GM23248 (cell line): Measurements from ENCODE around the gene SMYD4. TPM values are rescaled to one million over a fixed set of nuclear protein-coding genes. Genes with fewer than 3 reads are reported as not detected.

ENCODE experiments used
- DNase-seq: peaks from one replicate; pipeline ENCODE4 v3.0.0-alpha.2; 2015
- H2AFZ ChIP-seq: fragments of 200-600 bp; sonication (generic); 2 replicates; pipeline ENCODE4 v1.6.1; 2016; ENCODE audit warnings: antibody characterized with exemption
- H3F3A ChIP-seq: fragments of 200-600 bp; sonication (generic); 2 replicates; pipeline ENCODE4 v1.6.1; 2016; ENCODE audit warnings: mild to moderate bottlenecking, antibody characterized with exemption, mixed run types; ENCODE audit not compliant: insufficient read depth
- H3K27ac ChIP-seq: fragments of 200-600 bp; sonication (generic); 2 replicates; pipeline ENCODE4 v1.5.1; 2016; ENCODE audit warnings: mild to moderate bottlenecking
- H3K27me3 ChIP-seq: fragments of 200-600 bp; sonication (generic); replicated peaks from 2 replicates; pipeline ENCODE4 v1.6.1; 2016; ENCODE audit warnings: mild to moderate bottlenecking; ENCODE audit not compliant: insufficient read depth
- H3K36me3 ChIP-seq: fragments of 200-600 bp; sonication (generic); 2 replicates; pipeline ENCODE4 v1.6.1; 2016; ENCODE audit warnings: low read depth, mild to moderate bottlenecking
- H3K4me1 ChIP-seq: fragments of 200-600 bp; sonication (generic); 2 replicates; pipeline ENCODE4 v1.6.1; 2016; ENCODE audit warnings: mild to moderate bottlenecking; ENCODE audit not compliant: insufficient read depth
- H3K4me2 ChIP-seq: fragments of 200-600 bp; sonication (generic); one replicate; pipeline ENCODE4 v1.6.1; 2016; ENCODE audit warnings: mild to moderate bottlenecking; ENCODE audit not compliant: unreplicated experiment
- H3K4me3 ChIP-seq: fragments of 200-600 bp; sonication (generic); 2 replicates; pipeline ENCODE4 v1.5.1; 2016; ENCODE audit warnings: mild to moderate bottlenecking
- H3K79me2 ChIP-seq: fragments of 200-600 bp; sonication (generic); 2 replicates; pipeline ENCODE4 v1.6.1; 2016; ENCODE audit warnings: mild to moderate bottlenecking; ENCODE audit not compliant: insufficient read depth
- H3K9ac ChIP-seq: fragments of 200-600 bp; sonication (generic); 2 replicates; pipeline ENCODE4 v1.6.1; 2016; ENCODE audit warnings: mild to moderate bottlenecking
- H3K9me2 ChIP-seq: fragments of 200-600 bp; sonication (generic); 2 replicates; pipeline ENCODE4 v1.6.1; 2016; ENCODE audit warnings: mixed run types, mild to moderate bottlenecking, moderate library complexity; ENCODE audit not compliant: insufficient read depth
- H3K9me3 ChIP-seq: fragments of 200-600 bp; sonication (generic); one replicate; pipeline ENCODE4 v1.6.1; 2017; ENCODE audit warnings: low read depth
- H4K20me1 ChIP-seq: fragments of 200-600 bp; sonication (generic); 2 replicates; pipeline ENCODE4 v1.6.0; 2016; ENCODE audit not compliant: insufficient read depth
- EZH2 ChIP-seq: fragments of 200-600 bp; sonication (generic); IDR thresholded peaks from 2 replicates; pipeline ENCODE4 v1.6.1; 2018; ENCODE audit warnings: antibody characterized with exemption, mild to moderate bottlenecking; ENCODE audit not compliant: insufficient read depth, poor library complexity, severe bottlenecking
- EZH2phosphoT487 ChIP-seq: fragments of 200-600 bp; sonication (generic); IDR thresholded peaks from 2 replicates; pipeline ENCODE4 v1.6.1; 2018; ENCODE audit warnings: antibody characterized with exemption, moderate library complexity, mild to moderate bottlenecking, low read depth; ENCODE audit not compliant: insufficient read depth
- WGBS, 2 experiments: methylation state at CpG; one replicate each; pipeline ENCODE4 v1.1.6; 2015 to 2017; ENCODE audit warnings: low lambda C conversion rate in 2 of 2, low coverage in 1 of 2; ENCODE audit errors: missing lambda C conversion rate in 2 of 2; 5-methylcytosine and 5-hydroxymethylcytosine counted together
- in situ Hi-C: fragments of 300-500 bp; cut with MboI; formaldehyde crosslinking; loops from 2 replicates; pipeline ENCODE4 v1.15.0; 2020
- polyA plus RNA-seq: library from polyadenylated mRNA; unstranded; fragments of >200 nt; fragmentation: Nextera tagmentation; extraction: Ambion mirVana; gene quantifications from 2 replicates; pipeline ENCODE4 v1.2.1, GENCODE V29; 2016
- total RNA-seq: library from RNA; depleted of rRNA; stranded (reverse); fragments of >200 nt; shearing (Covaris generic); gene quantifications from 2 replicates; pipeline ENCODE4 v1.2.3, GENCODE V29; 2014

The SMYD4 gene
- total and polyA plus RNA-seq, 2 experiments from 2014 or later: 3.6 to 7.5 TPM

DNA sequence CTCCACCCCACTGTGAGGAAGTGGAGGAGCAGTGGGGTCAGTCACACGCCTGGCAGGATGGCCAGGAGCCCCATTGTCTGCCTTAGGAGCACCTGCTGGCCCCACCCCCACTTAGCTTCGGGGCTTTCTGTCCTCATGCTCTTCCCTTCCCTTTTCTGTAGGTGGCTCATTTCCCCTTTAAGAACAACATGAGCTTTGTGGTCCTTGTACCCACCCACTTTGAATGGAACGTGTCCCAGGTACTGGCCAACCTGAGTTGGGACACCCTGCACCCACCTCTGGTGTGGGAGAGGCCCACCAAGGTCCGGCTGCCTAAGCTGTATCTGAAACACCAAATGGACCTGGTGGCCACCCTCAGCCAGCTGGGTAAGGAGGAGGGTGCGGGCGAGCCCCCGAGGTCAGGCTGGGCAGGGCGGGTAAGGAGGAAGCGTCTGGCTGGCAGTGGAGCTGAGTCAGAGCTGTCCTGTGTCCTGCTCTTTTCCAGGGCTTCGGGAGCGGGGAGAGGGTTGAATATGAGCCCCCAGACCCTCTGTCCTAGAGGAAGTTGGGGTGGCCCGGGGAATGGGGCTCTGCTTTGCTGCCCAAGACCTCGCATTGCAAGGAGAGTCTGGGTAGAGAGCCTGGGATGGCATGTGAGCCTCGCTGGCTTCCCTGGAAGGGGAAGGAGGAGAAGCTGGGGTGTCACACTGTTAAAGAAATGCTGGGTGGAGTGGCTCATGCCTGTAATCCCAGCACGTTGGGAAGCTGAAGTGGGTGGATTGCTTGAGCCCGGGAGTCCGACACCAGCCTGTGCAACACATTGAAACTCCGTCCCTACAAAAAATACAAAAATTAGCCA lies 77.1 kb downstream of the SMYD4 start:
- Histone ChIP-seq H3K9me3 (no peaks in the 10 kb centered on the region), H4K20me1 (no peaks in the 10 kb centered on the region), H3F3A (no peaks in the 10 kb centered on the region), H3K4me1 (peaks cover 9% of the 10 kb centered on the region; the same call in 1 of the 2 replicates), H3K79me2 (no peaks in the 10 kb centered on the region), H3K4me3 (no peak overlapping the region), H3K9ac (no peak overlapping the region), H3K36me3 (no peaks in the 10 kb centered on the region), H3K27me3 (no peaks in the 10 kb centered on the region), H2AFZ (peak overlapping the region; percentile 25; the same call in 1 of the 2 replicates), H3K9me2 (no peaks in the 10 kb centered on the region), H3K4me2 (no peak overlapping the region), H3K27ac (no peak overlapping the region)
- 42% methylated on average over 16 to 18 of the region's 18 CpGs for WGBS, 2 experiments
- TF ChIP-seq EZH2phosphoT487 (no peak), EZH2 (no peak)
- peak; percentile 47 for DNase-seq
- in situ Hi-C loops: no loop called here

DNA sequence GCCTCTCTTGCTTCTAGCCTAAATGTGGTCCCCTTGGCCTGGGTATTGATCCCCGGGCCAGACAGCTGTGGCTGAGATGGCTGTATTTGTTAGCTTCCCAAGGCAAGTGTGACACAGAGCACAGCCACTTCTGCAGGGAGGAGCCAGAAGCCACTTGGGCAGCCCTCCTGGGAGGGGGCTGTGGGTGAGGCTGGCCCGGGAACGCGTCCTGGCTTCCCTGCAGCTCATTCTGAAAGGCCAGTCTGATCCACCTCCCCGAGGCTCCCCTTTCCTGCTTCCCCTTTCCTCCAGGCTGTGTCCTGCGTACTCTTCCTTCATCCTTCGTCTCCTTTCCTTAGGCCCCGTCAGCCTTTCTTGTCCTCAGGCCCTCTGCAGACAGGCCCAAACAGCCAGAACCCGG lies 79.1 kb downstream of the SMYD4 start:
- Histone ChIP-seq H3K36me3 (no peaks in the 10 kb centered on the region), H3K4me3 (no peak overlapping the region), H3K27ac (no peak overlapping the region), H3K9ac (no peak overlapping the region), H3K79me2 (no peaks in the 10 kb centered on the region), H3K4me1 (peaks cover 9% of the 10 kb centered on the region; the same call in 1 of the 2 replicates), H2AFZ (no peak overlapping the region), H3K9me2 (no peaks in the 10 kb centered on the region), H3K9me3 (no peaks in the 10 kb centered on the region), H4K20me1 (no peaks in the 10 kb centered on the region), H3F3A (no peaks in the 10 kb centered on the region), H3K27me3 (no peaks in the 10 kb centered on the region), H3K4me2 (no peak overlapping the region)
- 60 to 66% methylated on average over 9 of the region's 9 CpGs for WGBS, 2 experiments
- no peak for DNase-seq
- in situ Hi-C loops: no loop called here
- TF ChIP-seq EZH2 (no peak), EZH2phosphoT487 (no peak)

DNA sequence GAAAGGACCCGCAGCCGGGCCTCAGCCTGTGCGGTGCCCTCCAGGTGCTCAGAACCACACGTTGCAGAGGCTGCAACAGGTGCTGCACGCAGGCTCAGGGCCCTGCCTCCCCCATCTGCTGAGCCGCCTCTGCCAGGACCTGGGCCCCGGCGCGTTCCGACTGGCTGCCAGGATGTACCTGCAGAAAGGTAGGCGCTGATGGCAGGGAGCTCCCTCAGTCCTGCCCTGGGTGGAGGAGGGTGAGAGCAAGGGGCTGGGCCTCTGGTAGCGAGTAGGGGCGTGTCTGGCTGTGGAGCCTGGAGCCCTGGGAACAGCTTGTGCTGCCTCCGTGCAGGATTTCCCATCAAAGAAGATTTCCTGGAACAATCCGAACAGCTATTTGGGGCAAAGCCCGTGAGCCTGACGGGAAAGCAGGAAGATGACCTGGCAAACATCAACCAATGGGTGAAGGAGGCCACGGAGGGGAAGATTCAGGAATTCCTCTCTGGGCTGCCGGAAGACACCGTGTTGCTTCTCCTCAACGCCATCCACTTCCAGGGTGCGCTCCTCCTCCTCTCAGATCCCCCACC lies 82.6 kb downstream of the SMYD4 start:
- WGBS, 2 experiments: 64 to 66% methylated on average over 21 to 22 of the region's 22 CpGs
- Histone ChIP-seq H2AFZ (no peak overlapping the region), H3K27ac (no peak overlapping the region), H3K36me3 (no peaks in the 10 kb centered on the region), H3K79me2 (no peaks in the 10 kb centered on the region), H3K4me3 (no peak overlapping the region), H4K20me1 (no peaks in the 10 kb centered on the region), H3K9ac (no peak overlapping the region), H3K4me2 (no peak overlapping the region), H3F3A (0 out of 2 replicates have a peak, but pooled peaks cover 5% of the 10 kb centered on the region), H3K9me2 (no peaks in the 10 kb centered on the region), H3K27me3 (no peaks in the 10 kb centered on the region), H3K9me3 (no peaks in the 10 kb centered on the region), H3K4me1 (0 out of 2 replicates have a peak, but pooled peaks cover 2% of the 10 kb centered on the region)
- no peak for DNase-seq
- no peak for TF ChIP-seq EZH2phosphoT487
- TF ChIP-seq EZH2: no peak
- in situ Hi-C loops: no loop called here

DNA sequence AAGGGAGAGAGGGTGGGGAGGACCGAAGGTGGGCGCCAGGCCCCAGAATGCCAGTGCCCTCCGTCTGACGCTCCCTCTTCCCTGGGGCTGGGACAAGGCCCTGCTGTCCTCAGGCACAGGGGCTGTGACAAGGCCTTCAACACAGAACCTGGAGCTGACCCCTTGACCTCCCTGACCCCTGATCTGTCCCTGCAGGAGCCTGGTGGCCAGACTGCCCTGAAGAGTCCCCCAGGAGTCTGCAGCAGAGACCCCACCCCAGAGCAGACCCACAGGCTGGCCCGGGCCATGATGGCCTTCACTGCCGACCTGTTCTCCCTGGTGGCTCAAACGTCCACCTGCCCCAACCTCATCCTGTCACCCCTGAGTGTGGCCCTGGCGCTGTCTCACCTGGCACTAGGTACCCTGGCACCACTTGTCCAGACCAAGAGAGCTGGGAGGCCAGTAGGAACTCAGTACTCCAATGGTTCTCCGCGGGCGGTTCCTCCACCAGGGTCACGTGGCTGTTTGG lies 84.1 kb downstream of the SMYD4 start:
- Histone ChIP-seq H3K4me1 (0 out of 2 replicates have a peak, but pooled peaks cover 2% of the 10 kb centered on the region), H2AFZ (no peak overlapping the region), H3K4me2 (no peak overlapping the region), H3K9me3 (no peaks in the 10 kb centered on the region), H3K4me3 (no peak overlapping the region), H3K79me2 (no peaks in the 10 kb centered on the region), H3K27me3 (no peaks in the 10 kb centered on the region), H3K9ac (no peak overlapping the region), H3F3A (0 out of 2 replicates have a peak, but pooled peaks cover 5% of the 10 kb centered on the region), H3K36me3 (no peaks in the 10 kb centered on the region), H3K27ac (no peak overlapping the region), H3K9me2 (no peaks in the 10 kb centered on the region), H4K20me1 (no peaks in the 10 kb centered on the region)
- in situ Hi-C loops: no loop called here
- TF ChIP-seq EZH2 (no peak), EZH2phosphoT487 (no peak)
- 93 to 94% methylated on average over 10 to 12 of the region's 12 CpGs for WGBS, 2 experiments
- DNase-seq: no peak
